ENCODE data around the gene CD24.
"Not testable (repeated sequence)": the region's sequence is repeated elsewhere in the genome, so short reads cannot be mapped to it uniquely, and the experiment has no call there.

CD24 gene

GRCh38 chr6:106974336-106974998 is at the start of gene CD24:
TSS of gene CD24 (minus strand) at chr6:106974729. CDS start at chr6:106974646, 83 bp downstream.
- no peak for DNase-seq

GRCh38 chr6:107021446-107022185 is 47.1 kb upstream of the CD24 start:
- no peak for DNase-seq

- no peak for DNase-seq
Observed at GRCh38 chr6:107020239-107020638, 45.7 kb upstream of the CD24 start.

- not testable (repeated sequence) for DNase-seq
Observed at GRCh38 chr6:107019628-107020027, 45.1 kb upstream of the CD24 start.

GRCh38 chr6:107019047-107019446 is 44.5 kb upstream of the CD24 start:
- no peak for DNase-seq

- no peak for DNase-seq
Observed at GRCh38 chr6:107009499-107009898, 35.0 kb upstream of the CD24 start.

GRCh38 chr6:106997392-106998158 is 23.0 kb upstream of the CD24 start:
- peak; percentile 46 for DNase-seq

- no peak for DNase-seq
Observed at GRCh38 chr6:106995640-106996039, 21.1 kb upstream of the CD24 start.

GRCh38 chr6:106989737-106990136 is 15.2 kb upstream of the CD24 start:
- not testable (repeated sequence) for DNase-seq

GRCh38 chr6:106988664-106989063 is 14.1 kb upstream of the CD24 start:
- DNase-seq: no peak

- DNase-seq: no peak
Observed at GRCh38 chr6:106981926-106982325, 7.4 kb upstream of the CD24 start.

- no peak for DNase-seq
Observed at GRCh38 chr6:106980926-106981325, 6.4 kb upstream of the CD24 start.

- peak; percentile 60 for DNase-seq
Observed at GRCh38 chr6:106979435-106979884, 4.9 kb upstream of the CD24 start.

GRCh38 chr6:106977246-106977645 is 2.7 kb upstream of the CD24 start:
- no peak for DNase-seq

GRCh38 chr6:106976270-106976669 is 1.7 kb upstream of the CD24 start:
- DNase-seq: no peak

GRCh38 chr6:106975738-106976064 is 1.2 kb upstream of the CD24 start:
- DNase-seq: no peak

- DNase-seq: peak; percentile 2
Observed at GRCh38 chr6:106974999-106975737, 639 bp upstream of the CD24 start.

GRCh38 chr6:106973836-106974335 is 643 bp downstream of the CD24 start:
- no peak for DNase-seq

- DNase-seq: no peak
Observed at GRCh38 chr6:106973018-106973835, 1.3 kb downstream of the CD24 start.

- no peak for DNase-seq
Observed at GRCh38 chr6:106972500-106972899, 2.0 kb downstream of the CD24 start.

GRCh38 chr6:106970769-106971168 is 3.8 kb downstream of the CD24 start:
- not testable (repeated sequence) for DNase-seq
